ENCODE data around the gene RERE.

Gene RERE

DNA sequence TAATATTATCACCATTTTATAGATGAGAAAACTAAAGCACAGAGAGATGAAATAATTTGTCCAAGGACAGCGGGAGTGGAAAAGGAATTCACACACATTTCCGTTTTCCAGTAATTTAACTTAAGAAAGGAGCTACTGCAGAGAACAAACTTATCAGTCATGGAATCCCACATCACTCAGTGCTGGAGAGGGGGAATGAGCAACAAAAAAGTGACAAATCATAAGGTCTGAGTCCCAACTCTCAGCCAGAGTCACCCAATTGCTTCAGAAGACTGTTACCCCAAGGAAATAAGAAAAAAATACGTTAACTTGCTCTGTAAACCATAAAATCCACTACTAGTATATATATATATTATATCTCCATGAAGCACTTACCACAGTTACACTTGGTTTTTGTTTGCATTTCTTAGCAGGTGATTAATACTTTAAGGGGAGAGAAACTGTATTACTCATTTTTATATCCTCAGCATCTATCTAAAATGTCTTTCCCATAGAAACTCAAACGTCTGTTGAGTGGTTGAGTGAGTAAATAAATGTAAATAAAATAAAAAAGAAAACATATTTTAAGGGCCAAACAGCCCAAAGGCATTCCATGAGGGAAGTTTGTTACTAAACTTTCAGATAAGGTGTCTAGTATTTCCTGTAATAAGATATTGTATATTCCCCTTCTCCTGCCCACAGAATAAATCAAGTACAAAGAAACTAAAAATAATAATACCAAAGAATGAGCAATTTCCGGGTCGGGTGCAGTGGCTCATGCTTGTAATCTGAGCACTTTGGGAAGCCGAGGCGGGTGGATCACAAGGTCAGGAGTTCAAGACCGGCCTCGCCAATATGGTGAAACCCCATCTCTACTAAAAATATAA, 422.8 kb downstream of the RERE start:
- POLR2A ChIA-PET, result no interaction called here
- CTCF ChIA-PET, result no interaction called here
- TF ChIP-seq TARDBP (IDR thresholded peaks at IDR 0.05) (no peak), ZNF384 (IDR thresholded peaks at IDR 0.05) (no peak), NFRKB (IDR thresholded peaks at IDR 0.05) (no peak), CTBP1 (IDR thresholded peaks at IDR 0.05; ENCODE audit: borderline replicate concordance) (no peak), SP1 (IDR thresholded peaks at IDR 0.05) (no peak), LEF1 (IDR thresholded peaks at IDR 0.05; ENCODE audit: borderline replicate concordance) (no peak), ARNT (IDR thresholded peaks at IDR 0.05) (no peak), ELF4 (IDR thresholded peaks at IDR 0.05) (no peak)
- TF ChIP-seq, protein P1, sequence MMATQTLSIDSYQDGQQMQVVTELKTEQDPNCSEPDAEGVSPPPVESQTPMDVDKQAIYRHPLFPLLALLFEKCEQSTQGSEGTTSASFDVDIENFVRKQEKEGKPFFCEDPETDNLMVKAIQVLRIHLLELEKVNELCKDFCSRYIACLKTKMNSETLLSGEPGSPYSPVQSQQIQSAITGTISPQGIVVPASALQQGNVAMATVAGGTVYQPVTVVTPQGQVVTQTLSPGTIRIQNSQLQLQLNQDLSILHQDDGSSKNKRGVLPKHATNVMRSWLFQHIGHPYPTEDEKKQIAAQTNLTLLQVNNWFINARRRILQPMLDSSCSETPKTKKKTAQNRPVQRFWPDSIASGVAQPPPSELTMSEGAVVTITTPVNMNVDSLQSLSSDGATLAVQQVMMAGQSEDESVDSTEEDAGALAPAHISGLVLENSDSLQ (IDR thresholded peaks at IDR 0.05), result no peak; the same call in 1 of the 2 replicates
- no peak for DNase-seq (ENCODE audit: extremely low spot score)

DNA sequence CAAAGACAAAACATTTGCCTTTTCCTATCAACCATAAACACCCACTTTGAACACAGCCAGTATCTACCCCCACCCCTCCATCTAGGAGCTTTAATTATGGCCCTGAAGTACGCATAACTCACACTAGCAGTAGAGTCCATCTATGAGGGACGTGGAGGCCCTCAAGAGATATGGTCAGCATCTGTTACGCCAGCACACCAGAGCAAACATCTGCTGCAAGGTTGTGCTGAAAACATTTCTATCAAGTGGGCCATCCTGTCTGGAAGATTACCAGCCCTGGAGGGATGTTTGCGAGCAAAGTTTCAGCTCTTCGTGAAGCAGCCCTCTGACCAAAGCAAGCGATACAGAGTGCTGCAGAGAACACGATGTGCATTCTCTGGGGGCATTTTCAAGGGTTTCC, 424.9 kb downstream of the RERE start:
- ChIA-PET POLR2A (no interaction called here), CTCF (no interaction called here)
- no peak for TF ChIP-seq SP1 (IDR thresholded peaks at IDR 0.05)
- no peak for TF ChIP-seq LEF1 (IDR thresholded peaks at IDR 0.05; ENCODE audit: borderline replicate concordance)
- TF ChIP-seq ELF4 (IDR thresholded peaks at IDR 0.05), result no peak
- TF ChIP-seq, protein P1 (IDR thresholded peaks at IDR 0.05), result no peak
- TF ChIP-seq FOXK2 (IDR thresholded peaks at IDR 0.05), result no peak
- no peak for TF ChIP-seq L3MBTL2 (conservative IDR thresholded peaks at IDR 0.05)
- TF ChIP-seq HDGF (IDR thresholded peaks at IDR 0.05; ENCODE audit: borderline replicate concordance), result no peak
- TF ChIP-seq ARNT (IDR thresholded peaks at IDR 0.05), result no peak
- DNase-seq (ENCODE audit: extremely low spot score), result no peak

DNA sequence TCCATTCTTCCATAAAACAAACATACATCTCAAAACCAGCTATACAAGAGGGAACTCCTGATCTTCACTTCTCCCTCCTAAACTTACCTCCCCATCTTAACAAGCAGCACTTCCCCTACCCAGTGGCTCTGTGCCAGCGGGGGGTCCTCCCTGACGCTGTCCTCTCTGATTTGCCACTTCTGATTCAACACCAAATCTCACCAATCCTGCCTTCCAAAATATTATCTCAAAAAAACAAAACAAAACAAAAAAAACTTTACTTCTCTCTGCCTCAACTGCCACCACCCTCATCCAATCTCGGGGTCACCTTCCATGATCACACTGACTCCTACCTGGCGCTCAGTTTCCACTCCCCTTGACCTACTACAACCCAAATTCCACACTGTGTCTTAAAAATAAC, 426.7 kb downstream of the RERE start:
- DNase-seq (ENCODE audit: extremely low spot score), result no peak
- ChIA-PET POLR2A (no interaction called here), CTCF (interaction anchor here (1.4 kb wide), 1 partner anchor 18 kb away, joined by 5 read pairs; no protein-coding TSS in a partner anchor)
- TF ChIP-seq FOXA1 (IDR thresholded peaks at IDR 0.05), result no peak

DNA sequence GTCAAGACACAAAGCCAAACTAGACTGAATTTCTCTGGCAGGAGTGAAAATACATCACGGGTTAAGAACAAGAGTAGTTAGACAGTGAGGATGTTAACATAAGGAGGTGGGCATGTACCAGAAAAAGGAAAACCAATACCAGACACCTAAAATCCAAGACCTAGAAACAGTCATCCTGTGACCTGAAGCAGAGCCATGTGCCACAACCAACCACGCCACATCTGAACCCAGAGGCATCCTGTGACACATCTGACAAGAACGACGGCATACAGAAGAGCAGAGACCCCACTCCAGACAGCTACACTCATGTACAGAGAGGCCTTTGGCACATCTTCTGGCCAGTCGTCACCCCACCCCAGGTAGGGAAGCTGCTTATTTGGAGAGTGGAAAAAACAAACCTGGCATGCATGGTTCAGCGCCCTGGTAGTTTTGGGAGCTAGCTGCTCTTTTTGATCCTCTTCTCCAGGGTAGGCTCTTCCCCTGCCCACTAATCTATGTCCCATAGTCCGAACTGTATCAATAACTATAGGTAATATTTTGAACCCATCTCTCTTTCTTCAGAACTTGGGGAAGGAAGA, 427.4 kb downstream of the RERE start:
- DNase-seq (ENCODE audit: extremely low spot score), result no peak
- ChIA-PET CTCF (no interaction called here), POLR2A (no interaction called here)
- TF ChIP-seq TARDBP (IDR thresholded peaks at IDR 0.05) (no peak), BHLHE40 (IDR thresholded peaks at IDR 0.05; ENCODE audit: borderline replicate concordance) (no peak), CTBP1 (IDR thresholded peaks at IDR 0.05; ENCODE audit: borderline replicate concordance) (no peak), ARNT (IDR thresholded peaks at IDR 0.05) (no peak), L3MBTL2 (conservative IDR thresholded peaks at IDR 0.05) (no peak)

DNA sequence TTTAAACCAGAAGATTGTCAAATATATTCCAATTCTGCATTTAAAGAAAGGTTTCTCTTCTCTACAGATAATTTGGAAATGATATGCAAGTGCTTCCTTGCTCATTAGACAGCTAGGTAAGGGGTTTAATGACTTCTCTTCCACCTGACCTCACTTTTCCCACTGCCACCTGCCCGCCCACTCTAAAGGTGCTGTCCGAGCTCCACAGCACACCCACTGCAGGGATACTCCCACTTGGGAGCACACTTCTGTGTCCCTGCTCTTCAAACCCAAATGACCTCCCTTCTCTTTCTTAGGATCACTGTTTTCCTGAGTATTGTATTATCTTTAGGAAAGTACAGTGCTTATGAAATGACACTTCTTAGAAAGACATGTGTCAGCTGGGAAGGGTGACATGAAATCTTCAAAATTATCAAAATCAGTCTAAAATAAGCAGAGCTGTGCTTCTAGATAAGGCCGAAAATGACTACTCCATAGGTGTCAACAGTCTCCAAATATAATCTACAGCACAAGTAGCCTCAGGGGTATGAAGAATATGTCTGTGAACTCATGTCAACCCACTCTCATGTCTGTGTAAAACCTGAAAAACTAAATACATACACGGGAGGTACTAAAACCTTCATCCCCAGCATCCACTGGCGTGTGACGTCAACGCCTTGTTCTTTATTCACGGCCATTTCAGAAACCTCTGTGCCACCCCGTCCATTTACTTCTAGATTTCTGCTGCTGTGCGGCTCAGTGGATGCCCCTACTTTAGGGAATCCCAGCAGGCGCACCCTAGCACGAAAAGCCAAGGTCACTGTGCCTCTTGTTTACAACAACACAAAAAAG, 428.5 kb downstream of the RERE start:
- TF ChIP-seq FOXK2 (IDR thresholded peaks at IDR 0.05) (no peak), ELF4 (IDR thresholded peaks at IDR 0.05) (no peak), HDGF (IDR thresholded peaks at IDR 0.05; ENCODE audit: borderline replicate concordance) (no peak), SP1 (IDR thresholded peaks at IDR 0.05) (no peak), L3MBTL2 (conservative IDR thresholded peaks at IDR 0.05) (no peak), CTBP1 (IDR thresholded peaks at IDR 0.05; ENCODE audit: borderline replicate concordance) (no peak), ZNF384 (IDR thresholded peaks at IDR 0.05) (no peak), SUZ12 (IDR thresholded peaks at IDR 0.05) (no peak), FOXA1 (IDR thresholded peaks at IDR 0.05) (no peak), BHLHE40 (IDR thresholded peaks at IDR 0.05; ENCODE audit: borderline replicate concordance) (no peak), ARNT (IDR thresholded peaks at IDR 0.05) (no peak), FOXM1 (IDR thresholded peaks at IDR 0.05; ENCODE audit: borderline replicate concordance) (no peak)
- TF ChIP-seq, protein P1 (IDR thresholded peaks at IDR 0.05), result no peak
- CTCF ChIA-PET, result no interaction called here
- no peak for DNase-seq (ENCODE audit: extremely low spot score)
- POLR2A ChIA-PET, result no interaction called here

DNA sequence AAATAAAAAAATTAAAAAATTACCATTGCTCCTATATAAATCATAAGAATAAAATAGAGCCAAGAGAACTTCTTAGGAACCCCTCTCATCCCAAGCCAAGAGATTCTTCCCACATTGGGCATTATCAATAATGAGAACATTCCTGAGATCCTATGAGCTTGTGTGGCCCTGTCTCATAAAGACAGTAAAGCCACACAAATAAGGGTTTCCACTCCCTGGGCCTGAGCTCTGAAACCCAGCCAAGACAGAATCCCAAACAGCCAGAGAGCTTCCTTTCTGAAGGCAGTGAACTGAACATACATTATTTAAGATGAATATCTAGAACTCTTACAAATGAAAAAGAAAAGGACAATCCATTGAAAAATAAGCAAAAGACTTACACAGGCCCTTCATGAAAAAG, 431.2 kb downstream of the RERE start:
- ChIA-PET CTCF (no interaction called here), POLR2A (no interaction called here)
- no peak for DNase-seq (ENCODE audit: extremely low spot score)
- TF ChIP-seq SUZ12 (IDR thresholded peaks at IDR 0.05) (no peak), ZNF384 (IDR thresholded peaks at IDR 0.05) (no peak), LEF1 (IDR thresholded peaks at IDR 0.05; ENCODE audit: borderline replicate concordance) (no peak), HDGF (IDR thresholded peaks at IDR 0.05; ENCODE audit: borderline replicate concordance) (no peak), ELF4 (IDR thresholded peaks at IDR 0.05) (no peak), FOXM1 (IDR thresholded peaks at IDR 0.05; ENCODE audit: borderline replicate concordance) (no peak), L3MBTL2 (conservative IDR thresholded peaks at IDR 0.05) (no peak), ARNT (IDR thresholded peaks at IDR 0.05) (no peak), NFRKB (IDR thresholded peaks at IDR 0.05) (no peak), BHLHE40 (IDR thresholded peaks at IDR 0.05; ENCODE audit: borderline replicate concordance) (no peak)
